KMS-11 (cell line): ENCODE results near the gene PRKD2.

ENCODE experiments used
- H2AFZ ChIP-seq: fragments of 200-600 bp; sonication (generic); 2 replicates; pipeline ENCODE4 v1.6.1; 2016; ENCODE audit warnings: antibody characterized with exemption, mixed run types, low read depth
- H3K27ac ChIP-seq: fragments of 200-600 bp; sonication (generic); 2 replicates; pipeline ENCODE4 v1.6.1; 2016; ENCODE audit warnings: mild to moderate bottlenecking, mixed run types
- H3K27me3 ChIP-seq: fragments of 200-600 bp; sonication (generic); 2 replicates; pipeline ENCODE4 v1.6.1; 2017; ENCODE audit warnings: mild to moderate bottlenecking, low read depth, mixed run types, moderate library complexity; ENCODE audit not compliant: insufficient read depth
- H3K36me3 ChIP-seq: fragments of 200-600 bp; sonication (generic); 2 replicates; pipeline ENCODE4 v1.6.1; 2017; ENCODE audit warnings: mild to moderate bottlenecking, mixed run types; ENCODE audit not compliant: insufficient read depth
- H3K4me1 ChIP-seq: fragments of 200-600 bp; sonication (generic); 2 replicates; pipeline ENCODE4 v1.6.1; 2016; ENCODE audit warnings: mild to moderate bottlenecking, low read depth, mixed run types; ENCODE audit not compliant: poor library complexity, severe bottlenecking
- H3K4me2 ChIP-seq: fragments of 200-600 bp; sonication (generic); 2 replicates; pipeline ENCODE4 v1.7.0; 2016; ENCODE audit warnings: mild to moderate bottlenecking, mixed run types
- H3K4me3 ChIP-seq: fragments of 200-600 bp; sonication (generic); IDR thresholded peaks from 2 replicates; pipeline ENCODE4 v1.6.1; 2017; ENCODE audit warnings: low read depth, low read length, mixed read lengths; ENCODE audit not compliant: insufficient read depth
- H3K79me2 ChIP-seq: fragments of 200-600 bp; sonication (generic); 2 replicates; pipeline ENCODE4 v1.6.1; 2016; ENCODE audit warnings: low read depth, mixed run types; ENCODE audit not compliant: insufficient read depth
- H3K9ac ChIP-seq: fragments of 200-600 bp; sonication (generic); 2 replicates; pipeline ENCODE4 v1.6.1; 2016; ENCODE audit warnings: mild to moderate bottlenecking, mixed run types
- H4K20me1 ChIP-seq: fragments of 200-600 bp; sonication (generic); 2 replicates; pipeline ENCODE4 v1.6.1; 2016; ENCODE audit warnings: mild to moderate bottlenecking, mixed run types; ENCODE audit not compliant: insufficient read depth
- CTCF ChIP-seq: fragments of 200-600 bp; sonication (generic); conservative IDR thresholded peaks from 2 replicates; pipeline ENCODE4 v1.6.1; 2017; ENCODE audit warnings: low read depth, mild to moderate bottlenecking, antibody characterized with exemption, low read length, moderate library complexity, mixed read lengths

PRKD2 gene

GRCh38 chr19:46722421-46723022 is 5.6 kb upstream of the PRKD2 start:
- Histone ChIP-seq H3K27ac (no peak overlapping the region), H2AFZ (no peak overlapping the region), H3K79me2 (no peaks in the 10 kb centered on the region), H3K27me3 (no peaks in the 10 kb centered on the region), H3K36me3 (peaks cover 3% of the 10 kb centered on the region; the same call in 1 of the 2 replicates), H3K4me3 (no peak overlapping the region), H3K4me2 (no peak overlapping the region), H4K20me1 (no peaks in the 10 kb centered on the region), H3K4me1 (peaks cover 27% of the 10 kb centered on the region), H3K9ac (no peak overlapping the region)
- TF ChIP-seq CTCF: no peak

- no peaks in the 10 kb centered on the region for H3K79me2 ChIP-seq
- H3K36me3 ChIP-seq: peaks cover 3% of the 10 kb centered on the region; the same call in 1 of the 2 replicates
- peaks cover 27% of the 10 kb centered on the region for H3K4me1 ChIP-seq
- no peak overlapping the region for H3K27ac ChIP-seq
- no peak overlapping the region for H2AFZ ChIP-seq
- no peaks in the 10 kb centered on the region for H3K27me3 ChIP-seq
- H3K9ac ChIP-seq: no peak overlapping the region
- H3K4me3 ChIP-seq: no peak overlapping the region
- H4K20me1 ChIP-seq: no peaks in the 10 kb centered on the region
- TF ChIP-seq CTCF: no peak
- H3K4me2 ChIP-seq: no peak overlapping the region
Measured at GRCh38 chr19:46722004-46722380, 5.1 kb upstream of the PRKD2 start.

GRCh38 chr19:46721269-46722003 is 4.5 kb upstream of the PRKD2 start:
- Histone ChIP-seq H3K4me1 (peaks cover 27% of the 10 kb centered on the region), H2AFZ (no peak overlapping the region), H3K27ac (no peak overlapping the region), H3K9ac (no peak overlapping the region), H3K36me3 (no peaks in the 10 kb centered on the region; the same call in 1 of the 2 replicates), H3K4me2 (no peak overlapping the region), H3K27me3 (no peaks in the 10 kb centered on the region), H3K4me3 (no peak overlapping the region), H3K79me2 (peaks cover 4% of the 10 kb centered on the region; the same call in 1 of the 2 replicates), H4K20me1 (no peaks in the 10 kb centered on the region)
- no peak for TF ChIP-seq CTCF

GRCh38 chr19:46720503-46721239 is 3.8 kb upstream of the PRKD2 start:
- Histone ChIP-seq H3K27me3 (no peaks in the 10 kb centered on the region), H3K4me3 (no peak overlapping the region), H4K20me1 (no peaks in the 10 kb centered on the region), H3K4me1 (peaks cover 27% of the 10 kb centered on the region), H3K79me2 (peaks cover 11% of the 10 kb centered on the region), H3K9ac (no peak overlapping the region), H2AFZ (no peak overlapping the region), H3K4me2 (no peak overlapping the region), H3K36me3 (no peaks in the 10 kb centered on the region; the same call in 1 of the 2 replicates), H3K27ac (no peak overlapping the region)
- TF ChIP-seq CTCF: no peak
